Ishikawa (cell line): ENCODE measurements around the gene ORMDL2.

ENCODE experiments used
- CREB1 ChIP-seq: IDR thresholded peaks from 2 replicates; pipeline ENCODE4 v1.6.1; 2012; ENCODE audit warnings: low read depth
- EGR1 ChIP-seq: IDR thresholded peaks from 2 replicates; pipeline ENCODE4 v1.6.1; 2012
- EP300 ChIP-seq: IDR thresholded peaks from 2 replicates; pipeline ENCODE4 v1.6.1; 2012; ENCODE audit warnings: borderline replicate concordance
- FOXM1 ChIP-seq: IDR thresholded peaks from 2 replicates; pipeline ENCODE4 v1.6.1; 2012; ENCODE audit warnings: low read depth, borderline replicate concordance
- MAX ChIP-seq: IDR thresholded peaks from 2 replicates; pipeline ENCODE4 v1.6.1; 2012
- NFIC ChIP-seq: IDR thresholded peaks from 2 replicates; pipeline ENCODE4 v1.6.1; 2012
- RAD21 ChIP-seq: IDR thresholded peaks from 2 replicates; pipeline ENCODE4 v1.6.1; 2012; ENCODE audit warnings: low read depth
- REST ChIP-seq: IDR thresholded peaks from 2 replicates; pipeline ENCODE4 v1.6.1; 2012; ENCODE audit warnings: low read depth, mild to moderate bottlenecking
- YY1 ChIP-seq: IDR thresholded peaks from 2 replicates; pipeline ENCODE4 v1.6.1; 2012; ENCODE audit warnings: low read depth

GRCh38 chr12:55797550-55797949, 20.3 kb upstream of the ORMDL2 start:
- TF ChIP-seq EP300: no peak
- TF ChIP-seq YY1: no peak
- no peak for TF ChIP-seq EGR1
- TF ChIP-seq NFIC: no peak
- TF ChIP-seq RAD21: no peak
- TF ChIP-seq FOXM1: no peak
- no peak for TF ChIP-seq REST
- no peak for TF ChIP-seq MAX
- no peak for TF ChIP-seq CREB1
